22Rv1 (cell line): Measurements from ENCODE around the gene NPY2R.

Experiments used
- H3K27ac ChIP-seq: fragments of 450-650 bp; 2 replicates; pipeline ENCODE4 v1.5.1; 2017
- ZFX ChIP-seq: fragments of 450-650 bp; IDR thresholded peaks from 2 replicates; pipeline ENCODE4 v1.6.1; 2017; ENCODE audit warnings: antibody characterized with exemption, borderline replicate concordance
- TF ChIP-seq, protein P1 (sequence below): fragments of 450-650 bp; IDR thresholded peaks from 2 replicates; pipeline ENCODE4 v1.5.1; 2017; ENCODE audit warnings: mild to moderate bottlenecking

The NPY2R gene, protein sequence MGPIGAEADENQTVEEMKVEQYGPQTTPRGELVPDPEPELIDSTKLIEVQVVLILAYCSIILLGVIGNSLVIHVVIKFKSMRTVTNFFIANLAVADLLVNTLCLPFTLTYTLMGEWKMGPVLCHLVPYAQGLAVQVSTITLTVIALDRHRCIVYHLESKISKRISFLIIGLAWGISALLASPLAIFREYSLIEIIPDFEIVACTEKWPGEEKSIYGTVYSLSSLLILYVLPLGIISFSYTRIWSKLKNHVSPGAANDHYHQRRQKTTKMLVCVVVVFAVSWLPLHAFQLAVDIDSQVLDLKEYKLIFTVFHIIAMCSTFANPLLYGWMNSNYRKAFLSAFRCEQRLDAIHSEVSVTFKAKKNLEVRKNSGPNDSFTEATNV

DNA sequence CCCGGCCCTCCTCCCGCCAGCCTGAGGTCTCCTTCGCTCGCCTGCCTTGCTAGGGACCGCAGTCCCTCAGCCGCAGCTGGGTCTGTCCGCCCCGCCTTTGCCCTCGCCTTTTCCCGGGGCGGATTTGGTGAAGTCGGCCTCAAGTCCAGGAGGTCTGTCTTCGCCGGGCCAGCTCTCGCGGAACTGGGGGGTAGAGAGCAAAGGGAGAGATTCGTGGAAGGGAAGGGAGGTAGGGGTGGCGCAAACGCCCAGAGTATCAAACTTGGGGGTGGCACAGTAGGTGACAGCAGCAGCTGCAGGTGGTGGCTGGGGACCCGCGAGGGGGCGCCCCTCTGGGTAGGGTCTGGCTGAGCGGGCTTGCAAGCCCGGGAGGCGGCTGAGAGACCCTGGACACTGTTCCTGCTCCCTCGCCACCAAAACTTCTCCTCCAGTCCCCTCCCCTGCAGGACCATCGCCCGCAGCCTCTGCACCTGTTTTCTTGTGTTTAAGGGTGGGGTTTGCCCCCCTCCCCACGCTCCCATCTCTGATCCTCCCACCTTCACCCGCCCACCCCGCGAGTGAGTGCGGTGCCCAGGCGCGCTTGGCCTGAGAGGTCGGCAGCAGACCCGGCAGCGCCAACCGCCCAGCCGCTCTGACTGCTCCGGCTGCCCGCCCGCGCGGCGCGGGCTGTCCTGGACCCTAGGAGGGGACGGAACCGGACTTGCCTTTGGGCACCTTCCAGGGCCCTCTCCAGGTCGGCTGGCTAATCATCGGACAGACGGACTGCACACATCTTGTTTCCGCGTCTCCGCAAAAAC lies at the start of gene NPY2R:
Gene NPY2R, plus strand, starts transcription at position 379 of the 797 bp plus-strand sequence. CDS start 5,304 bp downstream, outside the sequence.
- peak within 1 kb of the TSS; percentile 45 for H3K27ac ChIP-seq
- no peak for TF ChIP-seq ZFX
- TF ChIP-seq, protein P1, sequence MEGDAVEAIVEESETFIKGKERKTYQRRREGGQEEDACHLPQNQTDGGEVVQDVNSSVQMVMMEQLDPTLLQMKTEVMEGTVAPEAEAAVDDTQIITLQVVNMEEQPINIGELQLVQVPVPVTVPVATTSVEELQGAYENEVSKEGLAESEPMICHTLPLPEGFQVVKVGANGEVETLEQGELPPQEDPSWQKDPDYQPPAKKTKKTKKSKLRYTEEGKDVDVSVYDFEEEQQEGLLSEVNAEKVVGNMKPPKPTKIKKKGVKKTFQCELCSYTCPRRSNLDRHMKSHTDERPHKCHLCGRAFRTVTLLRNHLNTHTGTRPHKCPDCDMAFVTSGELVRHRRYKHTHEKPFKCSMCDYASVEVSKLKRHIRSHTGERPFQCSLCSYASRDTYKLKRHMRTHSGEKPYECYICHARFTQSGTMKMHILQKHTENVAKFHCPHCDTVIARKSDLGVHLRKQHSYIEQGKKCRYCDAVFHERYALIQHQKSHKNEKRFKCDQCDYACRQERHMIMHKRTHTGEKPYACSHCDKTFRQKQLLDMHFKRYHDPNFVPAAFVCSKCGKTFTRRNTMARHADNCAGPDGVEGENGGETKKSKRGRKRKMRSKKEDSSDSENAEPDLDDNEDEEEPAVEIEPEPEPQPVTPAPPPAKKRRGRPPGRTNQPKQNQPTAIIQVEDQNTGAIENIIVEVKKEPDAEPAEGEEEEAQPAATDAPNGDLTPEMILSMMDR: peak; percentile 33; the same call in 1 of the 2 replicates

DNA sequence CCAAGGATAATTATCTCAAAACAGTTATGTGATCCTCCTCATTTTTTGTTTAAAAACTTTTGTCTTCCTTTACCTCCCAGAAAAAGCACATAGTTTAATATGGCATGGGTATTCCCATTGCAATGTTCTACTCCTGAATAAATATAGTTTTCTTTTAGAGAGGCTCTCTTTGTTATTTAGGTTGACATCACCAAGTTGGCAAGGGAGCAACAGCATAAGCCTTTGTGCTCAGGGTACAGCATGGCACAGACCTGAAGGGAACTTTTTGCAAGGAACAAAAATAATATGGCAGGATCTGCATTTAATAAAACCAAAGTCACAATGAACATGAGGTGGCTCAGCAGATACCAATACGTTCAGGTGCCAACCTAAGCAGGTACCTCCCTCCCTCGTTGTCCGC lies 47.1 kb upstream of the NPY2R start:
- H3K27ac ChIP-seq: no peak overlapping the region
- no peak for TF ChIP-seq ZFX
- TF ChIP-seq, protein P1: no peak

DNA sequence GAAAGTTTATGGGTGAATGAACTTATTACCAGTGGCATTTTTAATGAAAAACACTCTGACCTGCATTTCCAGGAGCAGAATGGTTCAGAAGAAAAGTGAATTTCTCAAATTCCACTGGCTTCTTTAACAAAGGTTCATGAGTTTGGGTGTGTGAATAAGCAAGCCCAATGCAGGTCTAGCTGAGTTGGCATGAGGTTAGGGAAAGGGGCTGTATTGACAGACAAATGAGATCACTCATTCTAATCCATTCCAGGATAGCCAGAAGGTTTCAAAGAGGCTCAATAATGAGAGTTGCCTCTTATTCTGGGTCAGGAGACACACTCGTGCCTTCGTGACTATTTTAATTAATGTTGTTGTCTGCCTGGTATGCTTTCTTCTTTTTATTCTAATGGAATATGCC lies 43.7 kb upstream of the NPY2R start:
- TF ChIP-seq ZFX: no peak
- TF ChIP-seq, protein P1: no peak
- no peak overlapping the region for H3K27ac ChIP-seq

DNA sequence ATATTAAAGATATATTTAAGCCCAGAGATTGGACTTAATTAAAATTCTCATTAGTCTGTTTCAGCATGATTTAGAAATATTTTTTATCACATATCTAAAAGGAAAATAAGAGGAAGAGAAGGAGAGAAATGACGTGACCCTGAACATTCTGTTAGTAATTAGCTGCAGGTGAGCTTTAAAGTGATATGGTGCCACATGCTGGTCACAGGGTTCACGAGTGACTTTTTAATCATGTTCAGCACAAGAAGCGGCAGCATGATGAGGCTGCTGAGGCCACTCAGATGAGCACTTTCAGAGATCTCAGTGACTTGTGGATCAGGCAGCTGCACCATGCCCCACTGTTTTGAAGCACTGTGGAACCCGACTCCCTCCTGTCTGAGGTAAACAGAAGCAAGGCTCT lies 37.9 kb upstream of the NPY2R start:
- TF ChIP-seq, protein P1: no peak
- TF ChIP-seq ZFX: no peak
- H3K27ac ChIP-seq: no peak overlapping the region

DNA sequence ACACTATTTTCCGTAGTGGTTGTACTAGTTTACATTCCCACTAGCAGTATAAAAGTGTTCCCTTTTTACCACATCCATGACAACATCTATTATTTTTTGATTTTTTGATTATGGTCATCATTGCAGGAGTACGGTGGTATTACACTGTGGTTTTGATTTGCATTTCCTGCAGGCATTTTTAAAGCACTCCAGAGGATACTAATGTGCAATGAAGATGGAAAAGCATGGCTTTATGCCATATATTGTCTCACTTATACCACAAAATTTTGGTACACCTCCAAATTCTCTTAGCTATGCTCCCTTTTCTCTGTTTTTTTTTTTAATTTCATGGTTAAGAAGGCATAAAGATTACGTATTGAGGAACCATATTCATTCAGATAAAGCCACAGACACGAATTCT lies 35.1 kb upstream of the NPY2R start:
- TF ChIP-seq, protein P1: no peak
- no peak for TF ChIP-seq ZFX
- H3K27ac ChIP-seq: no peak overlapping the region

DNA sequence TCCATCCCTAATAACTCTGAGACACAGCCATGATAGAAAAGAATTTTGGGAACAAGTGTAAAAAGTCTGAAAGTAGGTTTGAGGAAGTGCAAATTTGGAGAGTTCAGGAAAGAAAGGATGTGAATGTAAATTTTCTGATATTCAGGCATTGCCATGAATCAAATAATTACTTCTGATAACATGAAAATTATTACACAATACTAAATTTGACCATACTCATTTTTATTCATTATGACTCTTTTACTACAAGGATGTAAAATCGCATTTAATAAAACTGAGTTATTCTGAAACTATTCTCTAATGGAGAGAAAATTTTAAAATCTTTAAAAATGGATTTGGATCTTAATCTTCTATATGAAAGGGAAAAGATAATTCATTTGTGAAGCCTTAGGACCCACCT lies 33.8 kb upstream of the NPY2R start:
- H3K27ac ChIP-seq: no peak overlapping the region
- TF ChIP-seq, protein P1: no peak
- no peak for TF ChIP-seq ZFX

DNA sequence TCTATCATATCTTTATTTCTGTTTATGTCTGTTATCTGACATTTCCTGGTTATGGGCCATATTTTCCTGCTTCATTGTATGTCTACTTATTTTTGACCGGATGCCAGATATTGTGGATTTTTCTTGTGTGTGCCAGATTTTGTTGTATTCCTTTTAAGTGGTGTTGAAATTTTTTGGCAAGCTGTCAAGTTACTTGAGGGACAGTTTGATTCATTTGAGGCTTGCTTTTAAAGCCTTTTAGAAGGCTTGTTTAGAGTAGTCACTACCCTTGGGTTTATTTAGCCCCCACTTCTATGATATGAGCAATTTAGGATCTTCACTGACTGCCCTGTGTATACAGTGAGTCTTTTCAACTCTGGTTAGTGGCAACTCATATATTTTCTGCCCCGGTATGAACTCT lies 29.2 kb upstream of the NPY2R start:
- TF ChIP-seq, protein P1: no peak
- TF ChIP-seq ZFX: no peak
- H3K27ac ChIP-seq: no peak overlapping the region
